NCI-H446 treated with DMSO at 0.1 percent for 48 hours (cell line): ENCODE data around the gene PANX2.

Experiments used
- DNase-seq: peaks from one replicate; lab custom pipeline; 2025; lab: John Stamatoyannopoulos, UW

Gene PANX2

GRCh38 chr22:50171319-50171964 is 911 bp downstream of the PANX2 start:
- DNase-seq = no peak

- DNase-seq = no peak
Observed at GRCh38 chr22:50171965-50172421, 1.5 kb downstream of the PANX2 start.

- DNase-seq = no peak
Observed at GRCh38 chr22:50173311-50173982, 2.9 kb downstream of the PANX2 start.

GRCh38 chr22:50173983-50174355 is 3.4 kb downstream of the PANX2 start:
- no peak for DNase-seq

DNA sequence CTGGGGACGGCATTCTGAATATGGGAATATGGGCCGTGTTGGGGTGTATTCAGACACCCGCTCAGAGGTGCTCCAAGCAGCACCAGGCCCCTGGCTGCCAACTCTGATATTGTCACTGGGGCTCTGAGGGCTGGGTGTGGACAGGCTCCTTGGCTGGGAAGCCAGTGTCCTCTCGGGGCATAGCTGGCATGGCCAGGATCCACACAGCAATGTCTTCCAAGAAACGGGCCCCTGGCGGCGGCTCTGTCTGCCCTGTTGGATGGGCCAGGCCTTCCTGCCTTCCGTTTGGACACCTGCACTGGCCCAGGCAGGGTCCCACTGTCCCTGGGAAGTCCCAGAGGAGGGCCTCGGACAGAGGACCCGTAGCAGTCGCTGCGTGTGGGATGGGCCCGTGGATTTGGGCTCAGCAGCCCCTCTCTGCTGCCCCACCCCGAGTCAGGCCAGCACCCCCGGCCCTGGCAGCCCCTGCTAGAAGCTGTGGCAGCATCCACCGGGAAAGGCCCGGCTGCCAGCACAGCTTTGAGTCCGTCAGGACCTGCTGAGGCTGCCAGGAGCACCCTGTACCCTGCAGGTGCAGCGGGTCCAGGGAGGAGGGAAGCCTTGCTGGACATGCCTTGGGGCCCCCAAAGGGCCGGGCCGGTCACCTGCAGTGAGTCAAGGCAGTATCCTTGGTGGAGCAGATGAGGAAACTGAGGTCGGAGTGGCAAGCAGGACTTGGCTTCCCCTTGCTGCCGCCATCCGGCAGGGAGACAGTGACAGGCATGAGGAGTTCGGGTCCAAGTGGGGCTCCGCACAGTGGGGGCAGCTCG is 4.1 kb downstream of the PANX2 start:
- no peak for DNase-seq

- no peak for DNase-seq
Observed at GRCh38 chr22:50175191-50175461, 4.6 kb downstream of the PANX2 start.

- DNase-seq = no peak
Observed at GRCh38 chr22:50175921-50176849, 5.7 kb downstream of the PANX2 start.

- no peak for DNase-seq
Observed at GRCh38 chr22:50176850-50177536, 6.5 kb downstream of the PANX2 start.

- no peak for DNase-seq
Observed at GRCh38 chr22:50177537-50178470, 7.3 kb downstream of the PANX2 start.

DNA sequence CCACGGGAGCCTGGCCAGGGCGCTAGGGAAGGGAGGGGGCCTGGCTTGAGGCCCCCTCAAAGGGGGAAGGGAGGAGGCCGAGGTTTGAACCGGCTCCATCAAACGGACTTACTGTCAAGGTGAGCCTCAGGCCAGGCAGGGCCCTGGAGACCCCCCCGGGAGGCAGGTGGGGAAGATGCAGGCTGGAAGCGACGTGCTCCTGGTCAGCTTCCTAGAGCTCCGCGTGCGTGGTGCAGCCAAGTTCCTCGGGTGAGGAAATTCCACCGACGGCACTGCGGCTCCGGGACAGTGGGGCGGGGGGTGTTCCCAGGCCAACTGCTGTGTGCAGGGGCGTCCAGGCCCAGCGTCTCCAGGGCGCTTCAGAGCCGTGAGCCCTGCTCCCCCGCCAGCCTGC is 7.9 kb downstream of the PANX2 start:
- no peak for DNase-seq

- DNase-seq = no peak
Observed at GRCh38 chr22:50178871-50179869, 8.6 kb downstream of the PANX2 start.

DNA sequence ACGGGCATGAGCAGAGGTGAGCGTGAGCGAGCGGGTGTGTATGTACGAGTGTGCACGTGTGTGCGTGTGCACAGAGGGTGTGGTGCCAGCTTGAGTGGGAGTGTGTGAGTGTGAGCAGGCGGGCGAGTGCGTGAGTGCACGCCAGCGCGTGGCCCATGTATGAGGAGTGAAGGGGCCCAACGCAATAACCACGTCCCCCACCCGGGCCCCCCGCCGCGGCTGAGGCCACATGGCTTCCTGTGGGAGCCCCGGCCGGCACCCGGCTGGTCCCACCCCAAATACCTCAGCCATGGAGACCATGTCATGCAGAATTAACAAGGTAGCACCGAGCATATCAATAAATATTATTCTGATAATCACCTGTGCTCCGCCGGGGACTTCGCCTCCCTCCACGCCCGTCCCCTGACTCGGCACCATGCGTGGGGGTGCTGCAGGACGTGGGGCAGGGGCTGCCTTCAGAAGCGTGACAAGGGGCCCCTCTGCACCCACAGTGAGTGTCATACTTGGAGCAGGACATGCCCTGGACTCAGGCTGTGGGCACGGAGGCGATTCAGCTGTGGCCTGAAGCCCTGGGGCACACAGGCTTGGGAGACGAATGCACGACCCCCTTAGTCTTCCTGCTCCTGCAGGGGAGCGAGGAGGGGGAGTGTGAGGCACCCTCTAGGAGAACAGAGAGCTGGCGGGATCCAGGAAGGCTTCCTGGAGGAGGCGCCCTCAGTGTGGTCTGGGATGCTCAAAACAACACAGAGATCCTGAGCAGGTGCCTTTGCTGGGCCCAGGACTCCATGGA is 9.6 kb downstream of the PANX2 start:
- DNase-seq = no peak

- DNase-seq = no peak
Observed at GRCh38 chr22:50180727-50181521, 10.4 kb downstream of the PANX2 start.

DNA sequence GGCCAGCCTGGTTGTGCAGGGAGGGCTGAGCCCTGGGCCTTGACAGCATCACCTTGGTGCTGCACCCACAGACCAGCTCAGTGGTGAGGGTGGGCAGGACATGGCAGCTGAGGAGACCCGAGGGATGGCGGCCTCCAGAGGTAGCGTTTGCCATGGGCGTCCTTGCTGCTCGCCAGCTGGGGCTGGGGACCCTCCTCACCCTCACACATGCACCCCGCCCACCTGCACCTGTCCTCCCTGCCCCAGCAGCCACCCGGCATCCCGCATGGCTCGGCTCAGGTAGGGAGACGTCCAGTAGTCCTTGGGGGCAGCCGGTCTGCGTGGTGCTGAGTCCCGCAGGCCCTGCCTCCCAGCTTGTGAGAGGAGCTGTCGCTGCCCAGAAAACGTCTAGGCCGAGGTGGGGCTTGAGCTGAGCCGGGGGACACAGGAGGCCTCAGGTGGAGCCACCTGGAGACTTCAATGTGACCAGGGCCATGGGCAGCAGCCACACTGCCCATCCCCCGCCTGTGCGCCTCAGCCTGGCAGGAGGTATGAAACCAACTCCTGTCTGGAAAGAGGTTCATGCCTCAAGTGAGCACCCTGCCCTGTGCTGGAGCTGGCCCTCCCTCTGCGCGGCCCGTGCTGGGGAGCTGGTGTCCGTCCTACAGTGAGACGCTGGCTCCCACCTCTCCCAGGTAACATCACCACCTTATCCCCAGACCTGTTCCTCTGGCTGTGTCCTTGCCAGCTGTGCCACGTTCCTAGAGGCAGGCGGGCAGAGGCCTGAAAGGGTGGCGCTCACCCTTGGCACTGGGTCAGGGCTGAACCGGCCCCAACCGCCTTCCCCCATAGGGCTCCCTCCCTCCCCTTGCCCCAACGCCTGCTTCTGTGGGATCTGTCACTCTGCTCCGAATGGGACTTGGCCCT is 11.9 kb downstream of the PANX2 start:
- DNase-seq = no peak

DNA sequence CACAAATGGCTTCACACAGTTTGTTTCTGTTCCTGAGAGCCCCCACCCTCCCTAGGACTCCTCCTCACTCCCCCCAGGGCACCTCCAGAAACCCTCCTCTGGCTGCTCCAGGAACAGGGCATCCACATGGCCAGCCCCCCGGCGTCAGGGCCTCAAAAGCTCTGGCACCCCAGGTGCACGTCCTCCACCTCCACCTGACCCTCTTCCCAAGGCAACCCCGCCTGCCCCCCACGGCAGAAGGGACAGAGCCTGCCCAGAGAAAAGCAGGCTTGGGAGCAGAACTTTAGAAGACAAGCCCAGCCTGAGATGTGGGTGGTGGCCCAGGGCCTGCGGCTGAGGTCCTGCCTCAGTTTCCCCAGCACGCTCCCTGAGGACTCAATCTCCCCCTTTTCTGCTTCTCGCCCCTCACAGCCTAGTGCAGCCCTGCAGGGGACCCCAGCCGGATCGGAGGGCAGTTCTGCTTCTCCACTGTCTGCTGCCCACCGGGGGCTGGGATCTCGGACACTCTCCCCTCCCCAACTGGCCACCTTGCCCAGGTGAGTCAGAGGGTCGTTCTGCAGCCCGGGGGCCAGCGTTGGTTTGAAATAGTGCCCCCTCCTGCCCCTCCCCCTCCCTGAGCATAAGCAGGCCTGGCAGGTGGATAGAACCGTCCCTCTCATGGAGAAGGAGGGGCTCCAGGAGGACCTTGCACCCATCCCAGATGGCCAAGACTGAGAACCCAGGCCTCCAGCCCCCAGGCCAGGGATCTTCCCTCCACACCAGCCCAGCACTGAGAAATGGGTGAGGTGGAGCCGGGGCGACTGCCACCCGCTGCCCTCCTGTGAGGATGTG is 12.8 kb downstream of the PANX2 start:
- DNase-seq = no peak
